ENCODE results near the gene HYAL1.
A peak's percentile ranks its signal among the peaks of the same experiment; 100 is the strongest.
"Not testable (repeated sequence)": the region's sequence is repeated elsewhere in the genome, so short reads cannot be mapped to it uniquely, and the experiment has no call there.

The HYAL1 gene

DNA sequence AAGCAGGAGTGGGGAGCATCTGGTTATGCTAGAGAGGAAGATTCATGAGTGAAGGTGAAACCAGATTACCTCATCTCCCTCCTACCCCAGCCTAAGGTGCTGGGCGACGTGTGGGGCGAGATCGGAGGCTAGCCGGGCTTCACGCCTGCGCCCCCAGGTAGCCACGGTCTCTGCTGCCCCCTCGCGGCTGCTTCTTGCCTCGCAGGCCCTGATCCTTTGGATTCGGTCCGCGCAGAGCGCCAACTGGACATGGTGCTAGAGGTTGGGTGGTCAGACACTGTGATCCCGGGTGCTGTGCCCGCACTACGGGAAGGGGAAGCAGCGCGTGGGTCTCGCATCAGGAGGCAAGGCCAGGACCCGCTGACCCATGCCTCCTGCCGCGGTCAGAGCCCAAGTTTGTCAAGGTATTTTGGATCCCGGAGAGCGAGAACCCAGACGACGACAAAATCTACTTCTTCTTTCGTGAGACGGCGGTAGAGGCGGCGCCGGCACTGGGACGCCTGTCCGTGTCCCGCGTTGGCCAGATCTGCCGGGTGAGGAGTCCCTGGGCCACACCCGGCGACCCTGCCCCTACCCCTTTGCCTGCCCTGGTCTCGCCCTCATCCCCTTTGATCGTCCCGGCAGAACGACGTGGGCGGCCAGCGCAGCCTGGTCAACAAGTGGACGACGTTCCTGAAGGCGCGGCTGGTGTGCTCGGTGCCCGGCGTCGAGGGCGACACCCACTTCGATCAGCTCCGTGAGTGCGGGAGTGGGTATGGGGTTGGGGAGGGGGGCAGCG is 30.3 kb downstream of the HYAL1 start:
- DNase-seq (ENCODE audit: low read depth in 2 of 2) = peak; percentile 85 to 89

DNA sequence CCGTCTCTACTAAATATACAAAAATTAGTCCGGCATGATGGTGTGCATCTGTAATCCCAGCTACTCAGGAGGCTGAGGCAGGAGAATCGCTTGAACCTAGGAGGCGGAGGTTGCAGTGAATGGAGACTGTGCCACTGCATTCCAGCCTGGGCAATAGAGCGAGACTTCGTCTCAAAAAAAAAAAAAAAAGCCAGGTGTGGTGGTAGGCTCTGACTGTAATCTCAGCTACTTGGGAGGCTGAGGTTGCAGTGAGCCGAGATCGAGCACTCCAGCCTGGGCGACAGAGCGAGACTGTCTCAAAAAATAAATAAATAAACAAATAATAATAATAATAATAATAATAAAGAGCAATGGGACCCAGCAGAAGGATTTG is 30.9 kb downstream of the HYAL1 start:
- not testable (repeated sequence) for DNase-seq (ENCODE audit: low read depth in 2 of 2)

DNA sequence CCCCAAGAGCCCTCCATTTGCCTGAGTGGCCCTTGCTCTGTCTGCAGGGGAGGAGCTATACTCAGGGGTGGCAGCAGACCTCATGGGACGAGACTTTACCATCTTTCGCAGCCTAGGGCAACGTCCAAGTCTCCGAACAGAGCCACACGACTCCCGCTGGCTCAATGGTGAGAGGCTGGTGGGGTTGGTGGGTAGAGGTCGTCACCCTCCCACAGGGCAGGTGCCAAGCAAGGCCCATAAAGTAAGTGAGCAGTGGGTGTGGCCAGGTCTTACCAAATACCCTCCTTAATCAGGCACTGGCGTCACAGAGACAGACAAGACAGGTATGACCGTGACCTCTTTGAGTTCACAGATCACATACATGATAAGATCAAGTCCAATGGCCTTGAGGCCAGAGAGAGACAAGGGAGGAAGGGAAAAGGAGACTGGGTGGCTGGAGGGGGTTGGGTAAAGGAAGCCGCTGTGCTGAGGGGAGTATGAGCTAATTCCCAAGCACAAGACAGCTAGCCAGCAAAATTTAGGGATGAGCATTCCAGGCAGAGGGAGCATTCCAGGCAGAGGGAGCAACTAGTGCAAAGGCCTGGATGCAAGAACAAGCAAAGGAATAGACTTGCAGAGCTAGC is 31.9 kb downstream of the HYAL1 start:
- no peak for DNase-seq (ENCODE audit: low read depth in 2 of 2)

DNA sequence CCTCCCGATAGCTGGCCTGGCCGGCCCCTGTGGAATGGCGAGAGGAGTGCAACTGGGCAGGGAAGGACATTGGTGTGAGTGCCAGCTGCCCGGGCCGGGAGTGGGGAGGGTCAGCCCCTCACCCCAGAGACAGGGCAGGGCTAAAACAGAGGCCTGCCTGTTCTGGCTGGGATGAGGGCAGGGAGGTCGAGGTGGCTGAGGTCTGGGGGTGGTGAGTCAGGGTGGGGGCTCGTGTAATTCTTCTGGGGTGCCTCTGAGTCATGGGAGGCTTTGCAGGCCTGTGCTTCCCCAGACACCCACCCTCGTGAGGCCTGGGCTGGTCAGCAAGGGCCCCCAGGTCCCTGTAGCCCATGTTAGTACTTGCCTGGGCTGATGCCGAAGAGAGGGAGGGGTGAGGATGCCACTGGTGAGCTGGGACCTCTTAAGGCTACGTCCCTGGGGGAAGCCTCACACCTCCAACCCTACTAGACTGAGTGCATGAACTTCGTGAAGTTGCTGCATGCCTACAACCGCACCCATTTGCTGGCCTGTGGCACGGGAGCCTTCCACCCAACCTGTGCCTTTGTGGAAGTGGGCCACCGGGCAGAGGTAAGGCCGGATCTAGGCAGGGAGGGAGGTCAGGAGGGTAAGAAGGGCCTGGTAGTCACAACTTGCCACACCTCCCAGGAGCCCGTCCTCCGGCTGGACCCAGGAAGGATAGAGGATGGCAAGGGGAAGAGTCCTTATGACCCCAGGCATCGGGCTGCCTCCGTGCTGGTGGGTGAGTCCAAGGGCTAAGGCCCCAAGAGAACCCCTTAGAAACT is 32.8 kb downstream of the HYAL1 start:
- no peak for DNase-seq (ENCODE audit: low read depth in 2 of 2)

DNA sequence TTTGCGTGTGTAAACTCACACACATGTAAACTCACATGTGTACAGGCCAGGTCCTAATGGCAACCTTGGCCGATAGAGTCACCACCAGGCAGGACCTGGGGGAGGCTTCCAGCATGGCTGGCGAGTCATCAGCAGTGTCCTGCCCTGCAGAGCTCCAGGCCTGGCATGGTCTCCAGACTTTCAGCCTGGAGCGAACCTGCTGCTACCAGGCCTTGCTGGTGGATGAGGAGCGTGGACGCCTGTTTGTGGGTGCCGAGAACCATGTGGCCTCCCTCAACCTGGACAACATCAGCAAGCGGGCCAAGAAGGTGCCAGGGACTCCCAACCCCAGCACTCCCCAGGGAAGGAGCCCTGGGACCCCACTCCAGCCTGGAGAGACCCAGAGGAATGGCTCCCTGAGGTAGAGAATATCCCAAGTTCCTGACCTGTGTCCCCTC is 33.4 kb downstream of the HYAL1 start:
- no peak for DNase-seq (ENCODE audit: low read depth in 2 of 2)

DNA sequence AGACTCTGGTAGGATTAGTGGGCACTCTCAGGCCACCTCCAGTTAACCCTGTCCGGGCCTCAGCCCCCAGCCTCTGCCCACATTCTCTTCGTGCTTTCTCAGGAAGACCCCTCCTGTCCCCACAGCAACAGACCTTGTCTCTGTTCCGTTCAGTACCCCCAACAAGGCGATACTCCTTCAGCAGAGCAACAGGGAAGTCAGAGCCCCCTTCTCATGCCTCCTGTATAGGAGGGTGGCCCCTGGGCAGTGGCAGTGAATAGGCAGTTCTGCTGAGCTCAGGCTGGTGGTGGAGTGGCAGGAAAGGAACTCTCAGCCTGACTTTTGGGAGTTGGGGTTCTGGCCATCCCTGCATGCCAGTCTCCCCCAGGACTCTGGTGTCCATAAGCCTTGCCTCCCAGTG is 33.9 kb downstream of the HYAL1 start:
- DNase-seq (ENCODE audit: low read depth in 2 of 2) = no peak

DNA sequence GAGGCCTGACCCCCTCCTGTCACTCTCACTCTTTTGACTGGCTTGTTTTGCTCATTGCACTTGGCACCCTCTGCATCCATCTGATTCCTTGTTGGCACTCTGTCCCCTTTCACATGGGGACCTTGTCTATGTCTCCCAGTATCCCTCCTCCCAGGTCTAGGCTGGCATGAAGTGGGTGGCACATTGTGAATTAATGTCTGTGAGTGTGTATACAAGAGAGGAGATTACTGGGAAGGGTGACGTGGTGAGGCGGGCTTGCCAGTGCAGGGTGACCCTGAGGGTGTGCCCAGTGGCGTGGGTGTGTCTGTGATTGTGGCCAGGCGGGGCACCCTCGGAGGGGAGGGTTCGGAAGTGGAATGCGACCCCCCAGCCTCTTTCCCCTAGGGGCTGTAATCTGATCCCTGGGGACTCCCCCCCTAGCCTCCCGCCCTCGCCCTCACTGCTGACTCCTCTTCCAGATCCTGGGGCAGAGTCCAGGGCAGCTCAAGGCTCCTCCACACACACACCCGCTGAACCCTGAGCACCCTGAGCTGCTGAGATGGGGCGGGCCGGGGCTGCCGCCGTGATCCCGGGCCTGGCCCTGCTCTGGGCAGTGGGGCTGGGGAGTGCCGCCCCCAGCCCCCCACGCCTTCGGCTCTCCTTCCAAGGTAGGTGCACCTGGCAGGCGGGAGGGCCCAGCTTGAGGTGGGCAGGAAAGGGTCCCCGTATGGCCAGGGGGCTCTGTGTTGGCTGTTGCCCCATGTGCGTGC is 34.5 kb downstream of the HYAL1 start, which contains the start of gene SEMA3B:
Gene SEMA3B (plus strand): TSS at position 445 of the 749 bp plus-strand sequence. CDS start 94 bp downstream, at position 539.
- DNase-seq (ENCODE audit: low read depth in 2 of 2) = no peak

DNA sequence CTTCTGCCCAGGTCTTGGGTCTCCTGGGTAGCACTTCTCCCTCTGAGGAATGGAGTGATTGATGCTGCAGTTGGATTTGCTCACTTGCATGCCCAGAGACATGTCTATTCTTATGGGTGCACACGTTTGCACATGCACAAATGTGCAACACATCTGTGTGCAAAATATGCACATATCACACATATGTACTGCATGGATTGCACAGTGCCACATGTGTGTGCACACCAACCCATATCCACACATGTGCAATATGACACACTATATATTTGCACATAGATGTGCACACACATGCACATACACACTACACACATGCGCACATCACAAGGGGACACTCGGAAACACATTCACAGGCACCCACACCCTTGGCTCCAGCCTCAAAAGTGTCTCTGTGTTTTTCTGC is 35.1 kb downstream of the HYAL1 start:
- no peak for DNase-seq (ENCODE audit: low read depth in 2 of 2)

DNA sequence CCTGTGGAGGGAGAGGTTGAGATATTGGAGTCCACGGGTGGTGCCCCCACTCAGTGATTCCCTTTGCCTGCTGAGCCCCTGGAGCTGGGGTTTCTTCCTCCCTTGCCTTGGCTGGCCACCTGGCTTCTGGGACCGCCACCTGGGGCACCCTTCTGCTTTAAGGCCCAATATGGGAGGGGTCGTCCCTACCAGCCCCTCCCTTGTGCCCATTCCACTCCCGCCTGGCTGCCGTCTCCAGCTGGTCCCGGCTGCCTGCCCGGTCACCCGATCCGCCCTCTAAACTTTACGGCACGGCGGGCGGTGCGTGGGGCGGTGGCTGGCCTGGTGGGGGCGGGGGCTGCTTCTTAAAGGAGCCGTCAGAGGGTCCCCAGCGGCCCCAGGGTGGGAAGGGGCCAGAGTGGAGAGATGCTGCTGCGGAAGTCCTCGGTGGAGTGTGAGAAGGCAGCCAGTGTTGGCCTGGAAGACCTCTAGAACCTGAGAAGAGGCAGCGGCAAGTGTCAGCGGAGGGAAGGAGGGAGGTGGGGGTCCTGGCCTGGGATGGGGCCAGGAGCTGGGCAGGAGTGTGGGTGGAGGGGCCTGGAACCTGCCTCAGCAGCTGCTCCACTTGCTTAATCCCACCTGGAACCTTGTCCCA is 36.0 kb downstream of the HYAL1 start:
- DNase-seq (ENCODE audit: low read depth in 2 of 2) = no peak

DNA sequence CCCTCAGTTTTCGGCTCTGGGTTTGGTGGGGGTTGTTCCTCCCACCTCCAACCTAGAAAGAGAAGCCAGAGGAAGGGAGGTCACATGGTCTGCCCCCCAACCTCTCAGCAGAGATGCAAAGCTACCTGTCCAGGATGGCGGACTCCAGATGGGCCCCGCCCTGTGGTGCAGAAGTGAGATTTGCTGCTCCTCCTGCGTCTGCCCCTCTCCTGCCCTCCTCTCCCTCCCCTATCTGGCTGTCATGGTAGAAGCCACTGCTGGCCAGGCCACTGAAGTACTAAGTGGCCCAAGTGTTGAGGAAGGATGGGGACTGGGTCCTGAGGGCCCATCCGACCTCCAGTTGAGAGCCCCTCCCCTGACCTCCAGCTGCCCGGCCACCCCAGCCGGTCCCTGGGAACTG is 36.5 kb downstream of the HYAL1 start:
- DNase-seq (ENCODE audit: low read depth in 2 of 2) = no peak

DNA sequence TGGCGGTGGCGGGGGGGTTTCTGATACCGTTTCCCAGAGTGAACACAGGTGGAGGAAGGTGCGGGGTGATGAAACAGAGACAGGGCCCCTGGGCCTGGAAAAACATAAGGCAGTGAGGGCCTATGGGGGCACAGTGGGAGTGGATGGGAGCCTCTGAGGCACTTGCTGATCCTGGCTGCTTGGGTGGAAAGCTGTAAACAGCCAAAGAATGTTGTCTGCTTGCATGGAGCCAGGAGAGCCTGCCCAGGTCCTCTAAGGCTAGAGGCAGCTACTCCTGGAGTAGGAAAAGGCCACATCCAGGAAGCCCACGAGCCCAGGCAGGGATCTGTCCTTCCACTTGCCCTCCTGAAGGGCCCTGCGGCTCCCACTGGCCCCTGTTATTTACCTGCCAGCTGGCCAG is 37.4 kb downstream of the HYAL1 start:
- no peak for DNase-seq (ENCODE audit: low read depth in 2 of 2)

DNA sequence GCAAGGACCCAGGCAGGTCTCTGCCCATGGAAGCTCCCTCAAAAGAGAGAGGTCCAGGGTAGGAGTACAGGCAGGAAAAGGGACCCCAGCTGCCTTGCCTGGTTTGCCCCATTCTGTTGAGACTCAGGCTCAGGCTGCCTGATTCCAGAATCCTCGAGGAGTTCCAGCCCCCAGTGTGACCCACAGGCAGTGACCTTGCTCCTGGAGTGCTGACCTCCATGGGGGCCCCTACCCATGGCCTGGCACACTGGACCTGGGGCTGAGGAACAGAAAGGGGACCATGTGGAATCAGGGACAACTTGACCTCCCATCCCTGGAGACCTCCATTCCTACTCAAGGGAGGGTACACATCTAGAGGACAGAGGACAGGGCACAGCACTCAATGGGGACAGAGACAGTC is 37.8 kb downstream of the HYAL1 start:
- no peak for DNase-seq (ENCODE audit: low read depth in 2 of 2)

DNA sequence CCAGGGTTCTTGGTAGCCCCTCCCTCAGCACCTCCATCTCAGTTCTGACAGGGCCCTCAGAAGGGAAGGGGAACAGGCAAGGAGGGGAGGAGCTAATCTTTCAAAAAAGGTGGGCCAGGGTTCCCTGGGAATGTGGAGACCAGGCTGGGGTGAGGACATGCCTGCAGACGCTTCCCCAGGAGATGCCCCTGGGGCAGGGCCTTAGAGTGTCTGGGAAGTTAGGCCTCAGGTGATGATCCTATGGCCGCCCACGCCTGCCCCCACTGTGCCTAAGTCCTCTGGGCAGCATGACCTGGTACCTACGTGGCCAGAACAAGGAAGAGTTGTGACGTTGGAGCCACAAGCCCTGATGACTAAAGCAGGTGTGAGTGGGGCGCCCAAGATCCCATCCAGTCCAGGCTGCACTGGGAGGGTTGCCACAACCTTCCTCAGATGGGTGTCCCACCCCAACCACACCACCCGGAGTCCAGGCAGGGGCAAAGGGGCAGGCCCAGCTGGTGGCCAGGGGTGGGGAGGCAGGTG is 38.3 kb downstream of the HYAL1 start:
- DNase-seq (ENCODE audit: low read depth in 2 of 2) = no peak

DNA sequence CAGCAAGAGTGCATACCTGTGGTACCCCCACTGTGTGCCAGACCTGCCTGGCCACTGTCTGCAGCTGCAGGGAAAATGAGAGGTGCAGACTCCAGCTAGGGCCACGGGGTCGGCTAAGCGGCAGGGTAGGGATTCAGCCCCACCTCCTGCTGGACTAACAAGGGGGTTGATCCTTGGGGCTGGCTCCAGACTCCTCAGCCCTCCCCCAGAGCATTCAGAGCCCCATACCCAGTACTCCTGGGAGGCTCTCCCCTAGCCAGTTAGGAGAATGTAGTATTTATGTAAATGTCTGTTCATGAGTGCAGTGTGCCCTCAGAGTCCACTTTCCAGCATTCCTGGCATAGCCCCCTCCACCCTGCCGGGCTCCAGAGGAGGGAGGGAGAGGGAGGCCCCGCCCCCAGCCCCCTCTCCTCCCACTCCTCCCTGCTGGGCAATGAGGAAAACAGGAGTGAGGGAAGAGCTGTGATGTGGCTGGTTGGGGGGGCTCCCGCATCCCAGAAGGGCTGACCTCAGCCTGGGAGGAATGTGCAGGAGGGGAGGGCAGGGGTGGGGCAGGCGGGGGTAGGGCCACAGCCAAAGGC is 38.9 kb downstream of the HYAL1 start:
- no peak for DNase-seq (ENCODE audit: low read depth in 2 of 2)

DNA sequence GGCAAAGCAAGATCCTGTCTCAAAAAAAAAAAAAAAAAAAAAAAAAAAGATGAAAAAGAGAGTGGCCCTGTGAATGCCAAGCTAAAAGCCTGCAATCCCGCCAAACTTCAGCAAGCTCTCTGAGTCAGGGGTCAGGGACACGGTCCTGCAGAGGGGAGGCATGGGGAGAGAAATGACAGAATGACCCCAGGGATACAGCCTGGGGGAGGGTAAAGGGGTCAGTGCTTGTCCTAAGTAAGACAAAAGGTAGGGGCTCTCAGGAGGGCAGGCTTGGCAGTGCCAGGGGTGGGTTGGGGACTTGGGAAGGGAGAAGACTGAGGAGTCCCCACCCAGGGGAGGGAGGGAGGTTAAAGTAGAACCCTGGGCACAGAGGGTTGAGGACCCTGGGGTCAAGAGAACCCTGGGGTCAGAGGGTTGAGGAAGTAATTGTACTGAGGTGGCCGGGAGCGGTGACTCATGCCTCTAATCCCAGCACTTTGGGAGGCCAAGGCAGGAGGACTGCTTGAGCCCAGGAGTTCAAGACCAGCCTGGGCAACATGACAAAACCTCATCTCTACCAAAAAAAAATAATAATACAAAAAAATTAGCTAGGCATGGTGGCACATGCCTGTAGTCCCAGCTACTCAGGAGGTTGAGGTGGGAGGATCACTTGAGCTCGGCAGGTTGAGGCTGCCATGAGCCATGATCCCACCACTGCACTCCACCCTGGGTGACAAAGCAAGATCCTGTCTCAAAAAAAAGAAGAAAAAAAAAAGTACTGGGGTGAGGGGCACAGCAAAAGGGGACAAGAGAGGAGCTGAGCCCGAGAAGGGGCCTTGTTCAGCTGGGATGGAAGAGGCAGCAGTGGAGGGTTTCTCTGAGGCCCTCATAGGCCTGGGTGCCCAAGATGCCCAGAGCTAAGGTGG is 39.6 kb downstream of the HYAL1 start:
- no peak for DNase-seq (ENCODE audit: low read depth in 2 of 2)

DNA sequence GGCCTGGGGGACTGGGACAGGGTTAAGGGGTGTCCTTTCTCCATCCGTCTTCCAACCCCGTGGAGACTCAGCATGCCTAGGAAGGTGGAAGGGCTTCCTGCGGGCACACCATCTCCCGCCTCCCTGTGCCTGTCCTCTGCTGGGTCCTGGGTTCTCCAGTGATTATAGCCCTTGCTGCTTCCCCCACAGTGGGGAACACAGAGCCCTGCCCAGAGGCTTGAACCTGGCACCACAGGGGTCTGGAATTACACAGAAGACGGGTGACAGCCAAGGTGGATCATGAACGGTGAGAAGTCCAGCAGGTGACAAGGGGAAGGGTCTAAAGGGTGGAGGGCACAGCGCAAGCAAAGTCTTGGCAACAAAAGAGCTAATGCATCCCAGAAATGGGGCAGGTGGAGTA is 40.6 kb downstream of the HYAL1 start:
- DNase-seq (ENCODE audit: low read depth in 2 of 2) = no peak

DNA sequence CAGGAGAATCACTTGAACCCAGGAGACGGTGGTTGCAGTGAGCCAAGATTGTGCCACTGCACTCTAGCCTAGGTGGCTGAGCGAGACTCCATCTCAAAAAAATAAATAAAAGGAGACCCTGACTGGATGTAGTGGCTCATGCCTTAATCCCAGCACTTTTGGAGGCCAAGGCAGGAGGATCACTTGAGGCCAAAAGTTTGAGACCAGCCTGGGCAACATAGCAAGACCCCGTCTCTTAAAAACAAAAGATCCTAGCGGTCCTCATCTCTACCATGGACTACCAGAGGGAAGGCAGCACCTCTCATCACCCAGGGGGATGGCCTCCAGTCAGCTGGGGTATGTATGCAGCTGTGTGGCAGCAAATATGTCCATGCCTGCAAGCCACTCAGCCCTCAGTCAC is 41.2 kb downstream of the HYAL1 start:
- not testable (repeated sequence) for DNase-seq (ENCODE audit: low read depth in 2 of 2)

DNA sequence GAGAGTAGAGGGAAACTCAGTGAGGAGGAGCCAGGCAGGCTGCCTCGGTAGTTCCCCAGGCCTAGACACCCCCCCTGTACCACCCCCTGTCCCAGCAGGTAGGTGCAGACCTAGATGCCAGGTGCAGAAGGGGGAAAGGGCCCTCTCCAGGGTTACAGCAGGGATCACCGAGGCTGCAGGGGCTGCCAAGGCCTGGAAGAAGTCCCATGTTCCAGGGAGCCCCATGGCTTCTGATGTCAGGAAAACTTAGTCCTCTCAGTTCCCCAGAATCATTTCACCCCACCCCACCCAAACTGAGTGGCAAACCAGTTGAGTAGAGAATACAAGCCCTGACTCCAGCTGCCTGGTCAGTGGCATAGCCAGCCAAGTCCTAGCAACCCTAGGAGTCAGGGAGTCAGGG is 41.9 kb downstream of the HYAL1 start:
- no peak for DNase-seq (ENCODE audit: low read depth in 2 of 2)

DNA sequence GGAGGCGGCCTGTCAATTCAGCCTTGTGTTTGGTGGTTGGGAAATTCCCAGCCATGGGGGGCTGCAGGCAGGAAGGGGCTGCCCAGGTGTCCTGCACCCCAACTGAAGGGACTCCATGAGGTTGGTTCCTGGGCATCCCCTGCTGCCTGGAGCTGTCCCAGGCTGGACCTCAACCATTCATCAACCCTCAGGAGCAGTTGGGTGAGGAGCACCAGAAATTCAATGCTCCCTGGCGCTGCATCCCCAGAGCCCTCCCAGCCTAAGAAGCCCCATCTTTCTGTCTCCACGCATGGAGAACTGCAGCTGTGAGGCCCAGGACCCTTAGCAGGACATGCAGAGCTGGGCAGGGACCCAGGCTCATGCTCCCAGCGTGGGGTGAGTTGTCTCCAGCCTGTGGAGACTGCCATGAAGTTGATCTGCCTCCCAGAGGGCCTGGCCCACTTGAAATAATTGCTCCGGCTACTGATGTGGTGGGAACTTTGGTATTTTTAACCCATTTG is 42.4 kb downstream of the HYAL1 start:
- no peak for DNase-seq (ENCODE audit: low read depth in 2 of 2)

All from stimulated activated CD8-positive, alpha-beta memory T cell treated with anti-CD3 and anti-CD28 coated beads, Interleukin-2, amount 100 ng/mL, for 48 hours (primary cell).